Gastroesophageal sphincter (tissue), 3 donors: Measurements from ENCODE around the gene AGBL3.

Experiments used
- CTCF ChIP-seq, 4 experiments: fragments of 200-600 bp in 2 of 4; fragments of 450-650 bp in 2 of 4; sonication (generic) in 1 of 4; IDR thresholded peaks; one replicate each; pipeline ENCODE4 v1.5.1; 2017 to 2019; ENCODE audit warnings: antibody characterized with exemption in 4 of 4, mild to moderate bottlenecking in 2 of 4, moderate library complexity in 2 of 4
- EP300 ChIP-seq: sonication (generic); formaldehyde crosslinking; IDR thresholded peaks from one replicate; pipeline ENCODE4 v1.6.1; 2017; ENCODE audit warnings: antibody characterized with exemption, mild to moderate bottlenecking
- POLR2A ChIP-seq, 2 donors: fragments of 450-650 bp; IDR thresholded peaks; one replicate each; pipeline ENCODE4 v1.6.1; 2017; ENCODE audit warnings: antibody characterized with exemption in 2 of 2, mild to moderate bottlenecking in 2 of 2, moderate library complexity in 1 of 2
- POLR2AphosphoS5 ChIP-seq: sonication (generic); formaldehyde crosslinking; IDR thresholded peaks from one replicate; pipeline ENCODE4 v1.6.1; 2017; ENCODE audit warnings: antibody characterized with exemption

DNA sequence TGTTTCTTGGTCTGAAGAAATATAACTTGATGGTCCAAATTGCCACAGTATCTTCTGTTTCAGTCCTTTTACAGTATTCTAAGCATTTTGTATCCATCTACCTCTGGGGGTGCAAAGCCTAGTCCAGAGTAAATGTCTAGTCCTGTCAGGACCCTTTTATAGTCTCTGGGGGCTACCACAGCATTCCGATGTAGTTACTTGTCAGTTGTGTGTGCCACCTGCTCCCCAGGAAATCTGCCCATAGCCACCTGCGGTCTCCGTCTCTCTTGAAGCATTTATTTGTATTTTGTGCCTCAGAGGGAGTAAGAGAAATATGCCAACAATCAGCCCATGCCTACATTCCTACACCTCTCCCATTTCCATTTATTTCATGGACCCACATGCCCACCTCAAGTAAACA is 12.8 kb downstream of the AGBL3 start:
- TF ChIP-seq POLR2AphosphoS5: no peak
- no peak for TF ChIP-seq CTCF (IDR thresholded peaks at IDR 0.05)
- TF ChIP-seq POLR2A (IDR thresholded peaks at IDR 0.05): no peak
- TF ChIP-seq EP300: no peak
